AG10803 (cell line): Measurements from ENCODE around the gene GOLGA6L7.
"Not testable (repeated sequence)": the region's sequence is repeated elsewhere in the genome, so short reads cannot be mapped to it uniquely, and the experiment has no call there.

Source experiments
- DNase-seq: peaks from one replicate; pipeline ENCODE4 v3.0.0; 2010; ENCODE audit warnings: low read depth
- H3K4me3 ChIP-seq: 2 replicates; pipeline ENCODE4 v1.5.1; 2011; ENCODE audit warnings: mild to moderate bottlenecking, low read length, control low read depth
- TF ChIP-seq, protein P1 (sequence below): conservative IDR thresholded peaks from 2 replicates; pipeline ENCODE4 v1.5.1; 2011; ENCODE audit warnings: mild to moderate bottlenecking, low read length, control low read depth, inconsistent platforms

The GOLGA6L7 gene

DNA sequence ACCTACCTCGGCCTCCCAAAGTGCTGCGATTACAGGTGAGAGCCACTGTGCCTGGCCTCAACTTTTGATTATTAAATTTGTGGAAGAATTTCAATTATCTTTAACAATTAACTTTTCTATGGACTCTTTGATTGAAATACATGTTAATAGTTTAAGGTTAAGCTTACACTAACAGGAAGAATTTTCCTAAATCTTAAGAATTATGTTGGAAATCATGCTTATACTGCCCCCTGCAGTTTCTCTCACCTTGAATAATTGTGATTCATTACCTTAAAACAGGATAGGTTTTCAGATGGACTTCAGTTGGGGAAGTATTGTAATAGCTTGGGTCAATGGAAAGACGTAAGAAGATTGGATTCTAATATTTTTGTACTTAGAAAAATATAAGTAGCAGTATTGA is 54.2 kb downstream of the GOLGA6L7 start:
- H3K4me3 ChIP-seq: not testable (repeated sequence)
- peak; percentile 5 for DNase-seq
- TF ChIP-seq, protein P1, sequence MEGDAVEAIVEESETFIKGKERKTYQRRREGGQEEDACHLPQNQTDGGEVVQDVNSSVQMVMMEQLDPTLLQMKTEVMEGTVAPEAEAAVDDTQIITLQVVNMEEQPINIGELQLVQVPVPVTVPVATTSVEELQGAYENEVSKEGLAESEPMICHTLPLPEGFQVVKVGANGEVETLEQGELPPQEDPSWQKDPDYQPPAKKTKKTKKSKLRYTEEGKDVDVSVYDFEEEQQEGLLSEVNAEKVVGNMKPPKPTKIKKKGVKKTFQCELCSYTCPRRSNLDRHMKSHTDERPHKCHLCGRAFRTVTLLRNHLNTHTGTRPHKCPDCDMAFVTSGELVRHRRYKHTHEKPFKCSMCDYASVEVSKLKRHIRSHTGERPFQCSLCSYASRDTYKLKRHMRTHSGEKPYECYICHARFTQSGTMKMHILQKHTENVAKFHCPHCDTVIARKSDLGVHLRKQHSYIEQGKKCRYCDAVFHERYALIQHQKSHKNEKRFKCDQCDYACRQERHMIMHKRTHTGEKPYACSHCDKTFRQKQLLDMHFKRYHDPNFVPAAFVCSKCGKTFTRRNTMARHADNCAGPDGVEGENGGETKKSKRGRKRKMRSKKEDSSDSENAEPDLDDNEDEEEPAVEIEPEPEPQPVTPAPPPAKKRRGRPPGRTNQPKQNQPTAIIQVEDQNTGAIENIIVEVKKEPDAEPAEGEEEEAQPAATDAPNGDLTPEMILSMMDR: peak; percentile 30; the same call in 1 of the 2 replicates
